LNCAP (cell line): ENCODE measurements around the gene GUCY2C.

ENCODE experiments used
- TF ChIP-seq, protein P1 (sequence below): fragments of 450-650 bp; IDR thresholded peaks from 2 replicates; pipeline ENCODE4 v1.5.1; 2017; ENCODE audit warnings: mild to moderate bottlenecking

GUCY2C gene

GRCh38 chr12:14614704-14615121 lies 81.7 kb downstream of the GUCY2C start:
- TF ChIP-seq, protein P1, sequence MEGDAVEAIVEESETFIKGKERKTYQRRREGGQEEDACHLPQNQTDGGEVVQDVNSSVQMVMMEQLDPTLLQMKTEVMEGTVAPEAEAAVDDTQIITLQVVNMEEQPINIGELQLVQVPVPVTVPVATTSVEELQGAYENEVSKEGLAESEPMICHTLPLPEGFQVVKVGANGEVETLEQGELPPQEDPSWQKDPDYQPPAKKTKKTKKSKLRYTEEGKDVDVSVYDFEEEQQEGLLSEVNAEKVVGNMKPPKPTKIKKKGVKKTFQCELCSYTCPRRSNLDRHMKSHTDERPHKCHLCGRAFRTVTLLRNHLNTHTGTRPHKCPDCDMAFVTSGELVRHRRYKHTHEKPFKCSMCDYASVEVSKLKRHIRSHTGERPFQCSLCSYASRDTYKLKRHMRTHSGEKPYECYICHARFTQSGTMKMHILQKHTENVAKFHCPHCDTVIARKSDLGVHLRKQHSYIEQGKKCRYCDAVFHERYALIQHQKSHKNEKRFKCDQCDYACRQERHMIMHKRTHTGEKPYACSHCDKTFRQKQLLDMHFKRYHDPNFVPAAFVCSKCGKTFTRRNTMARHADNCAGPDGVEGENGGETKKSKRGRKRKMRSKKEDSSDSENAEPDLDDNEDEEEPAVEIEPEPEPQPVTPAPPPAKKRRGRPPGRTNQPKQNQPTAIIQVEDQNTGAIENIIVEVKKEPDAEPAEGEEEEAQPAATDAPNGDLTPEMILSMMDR, result no peak

DNA sequence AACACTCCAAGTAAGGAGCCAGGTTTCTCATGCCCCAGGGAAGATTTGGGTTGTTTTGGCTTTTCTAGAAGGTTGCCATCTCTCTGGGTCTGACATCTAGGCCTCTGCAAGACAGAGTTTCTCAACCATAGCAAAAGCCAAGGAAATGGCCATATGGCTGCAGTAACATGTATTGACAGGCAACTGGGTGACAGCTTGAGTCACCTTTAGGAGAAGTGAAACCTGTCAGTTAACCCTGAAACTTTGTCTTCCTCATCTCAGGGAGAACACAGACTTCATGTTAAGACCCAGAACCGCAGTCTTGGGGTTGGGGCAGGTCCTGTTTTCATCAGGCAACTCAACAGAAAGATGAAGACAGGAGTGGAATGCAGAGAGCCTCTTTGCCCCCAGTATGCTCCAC lies 82.7 kb downstream of the GUCY2C start:
- TF ChIP-seq, protein P1, result no peak

- TF ChIP-seq, protein P1, result no peak
Observed at GRCh38 chr12:14612898-14613445, 83.4 kb downstream of the GUCY2C start.

GRCh38 chr12:14612250-14612649 lies 84.1 kb downstream of the GUCY2C start:
- TF ChIP-seq, protein P1, result no peak

- TF ChIP-seq, protein P1, result no peak
Observed at GRCh38 chr12:14611640-14612203, 84.7 kb downstream of the GUCY2C start.

DNA sequence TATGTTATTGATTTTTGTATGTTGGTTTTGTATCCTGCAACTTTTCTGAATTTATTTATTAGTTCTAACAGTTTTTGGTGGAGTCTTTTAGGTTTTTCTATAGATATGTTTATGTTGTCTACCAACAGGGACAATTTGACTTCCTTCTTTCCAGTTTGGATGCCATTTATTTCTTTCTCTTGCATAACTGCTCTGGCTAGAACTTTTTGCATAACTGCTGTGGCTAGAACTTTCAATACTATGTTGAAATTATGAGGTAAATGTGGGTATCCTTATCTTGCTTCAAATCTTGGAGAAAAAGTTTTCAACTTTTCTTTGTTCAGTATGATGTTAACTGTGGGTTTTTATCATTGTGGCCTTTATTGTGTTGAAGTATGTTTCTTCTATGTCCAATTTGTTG lies 88.8 kb downstream of the GUCY2C start:
- TF ChIP-seq, protein P1, result no peak

DNA sequence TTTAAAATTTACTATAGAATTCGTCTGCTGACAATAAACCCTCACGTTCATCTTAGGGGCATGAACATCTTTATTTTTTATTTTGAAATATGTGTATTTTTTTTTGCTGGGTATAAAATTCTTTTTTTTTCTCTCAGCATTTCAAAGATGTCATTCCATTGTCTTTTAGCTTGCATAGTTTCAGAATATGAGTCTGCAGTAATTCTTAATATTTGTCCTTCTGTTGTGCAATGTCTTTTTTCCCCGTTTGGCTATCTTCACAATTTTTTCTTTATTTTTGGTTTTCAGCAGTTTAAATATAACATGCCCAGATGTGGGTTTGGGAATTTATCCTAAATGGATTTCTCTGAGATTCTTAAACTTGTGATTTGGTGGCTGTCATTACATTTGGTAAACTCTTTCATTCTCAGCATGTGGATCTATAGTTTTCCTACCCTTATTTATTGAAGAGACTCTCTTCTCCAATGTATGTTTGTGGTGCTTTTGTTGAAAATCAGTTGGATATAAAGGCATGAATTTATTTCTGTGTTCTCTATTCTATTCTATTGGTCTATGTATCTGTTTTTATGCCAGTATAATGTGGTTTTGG lies 90.9 kb downstream of the GUCY2C start:
- TF ChIP-seq, protein P1, result no peak
